GM19099 (cell line): ENCODE data around the gene TM9SF4.

Experiments
- POLR2A ChIP-seq: IDR thresholded peaks from 3 replicates; pipeline ENCODE4 v1.6.1; 2011; ENCODE audit warnings: low read depth; ENCODE audit not compliant: insufficient read length; ENCODE audit errors: extremely low read depth

The TM9SF4 gene

DNA sequence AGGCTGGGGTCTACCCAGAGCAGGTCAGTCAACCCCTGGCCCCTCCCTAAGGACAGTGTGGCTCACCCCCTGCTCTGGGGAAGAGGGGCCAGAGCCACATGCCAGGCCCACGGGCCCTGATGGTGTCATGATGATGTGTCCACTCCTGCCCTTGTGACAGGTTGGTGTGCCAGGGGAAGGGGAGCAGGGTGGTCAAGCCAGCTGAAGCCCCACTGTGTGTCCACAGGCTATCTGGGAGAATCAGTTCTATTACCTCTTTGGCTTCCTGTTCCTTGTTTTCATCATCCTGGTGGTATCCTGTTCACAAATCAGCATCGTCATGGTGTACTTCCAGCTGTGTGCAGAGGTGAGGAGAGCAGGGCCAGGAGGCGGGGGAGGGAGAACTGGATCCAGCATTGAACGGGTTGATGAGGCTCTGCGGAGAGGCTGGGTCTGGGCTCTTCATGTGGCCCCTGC, 50.3 kb downstream of the TM9SF4 start:
- no peak for TF ChIP-seq POLR2A

DNA sequence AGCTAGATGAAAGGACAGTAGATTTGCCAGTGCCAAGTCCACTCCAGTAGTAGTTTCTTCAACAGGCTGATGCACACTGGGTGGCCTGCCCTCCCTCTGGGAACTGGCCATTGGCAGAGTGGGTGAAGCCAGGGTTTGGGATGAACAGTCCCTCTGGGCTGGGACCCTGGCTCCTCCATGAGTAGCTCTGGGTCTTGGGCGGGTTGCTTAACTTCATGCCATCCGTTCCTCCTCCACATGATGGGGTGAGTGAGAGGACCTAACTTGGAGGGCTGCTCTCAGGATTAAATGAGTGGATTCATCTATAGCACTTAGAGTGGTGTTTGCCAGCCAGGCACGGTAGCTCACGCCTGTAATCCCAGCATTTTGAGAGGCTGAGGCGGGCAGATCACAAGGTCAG, 50.8 kb downstream of the TM9SF4 start:
- no peak for TF ChIP-seq POLR2A

DNA sequence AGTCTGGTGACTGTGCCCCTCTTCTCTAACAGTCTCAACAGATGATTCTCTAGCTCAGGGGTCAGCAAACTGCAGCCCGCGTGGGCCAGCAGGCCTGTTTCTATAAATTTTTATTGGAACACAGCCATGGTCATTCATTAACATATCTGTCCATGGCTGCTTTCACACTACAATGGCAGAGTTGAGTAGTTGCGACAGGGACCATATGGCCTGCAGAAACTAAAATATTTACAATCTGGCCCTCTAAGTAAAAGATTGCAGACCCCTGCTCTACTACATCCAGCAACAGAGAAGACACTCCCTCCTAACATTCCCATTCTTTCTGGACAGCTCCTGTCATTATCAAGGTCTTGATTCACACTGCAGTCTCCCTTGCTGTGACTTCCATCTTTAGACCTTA, 52.8 kb downstream of the TM9SF4 start:
- TF ChIP-seq POLR2A = no peak

DNA sequence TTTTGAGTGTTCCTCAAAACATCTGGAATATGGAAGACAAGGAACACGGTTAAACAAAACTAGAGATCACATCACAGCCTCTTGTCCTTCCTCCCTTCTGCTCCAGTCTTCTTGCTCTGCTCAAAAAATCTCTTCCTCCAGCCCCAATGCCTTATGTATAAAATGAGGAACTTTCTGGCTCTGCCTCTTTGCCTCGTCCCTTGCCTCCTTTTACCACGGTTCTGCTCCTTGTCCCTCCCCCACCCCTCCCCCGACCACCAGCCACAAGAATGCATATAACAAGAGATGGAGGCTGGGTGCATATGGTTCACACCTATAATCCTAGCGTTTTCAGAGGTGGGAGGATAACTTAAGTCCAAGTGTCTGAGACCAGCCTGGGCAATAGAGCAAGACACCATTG, 54.4 kb downstream of the TM9SF4 start:
- no peak for TF ChIP-seq POLR2A

DNA sequence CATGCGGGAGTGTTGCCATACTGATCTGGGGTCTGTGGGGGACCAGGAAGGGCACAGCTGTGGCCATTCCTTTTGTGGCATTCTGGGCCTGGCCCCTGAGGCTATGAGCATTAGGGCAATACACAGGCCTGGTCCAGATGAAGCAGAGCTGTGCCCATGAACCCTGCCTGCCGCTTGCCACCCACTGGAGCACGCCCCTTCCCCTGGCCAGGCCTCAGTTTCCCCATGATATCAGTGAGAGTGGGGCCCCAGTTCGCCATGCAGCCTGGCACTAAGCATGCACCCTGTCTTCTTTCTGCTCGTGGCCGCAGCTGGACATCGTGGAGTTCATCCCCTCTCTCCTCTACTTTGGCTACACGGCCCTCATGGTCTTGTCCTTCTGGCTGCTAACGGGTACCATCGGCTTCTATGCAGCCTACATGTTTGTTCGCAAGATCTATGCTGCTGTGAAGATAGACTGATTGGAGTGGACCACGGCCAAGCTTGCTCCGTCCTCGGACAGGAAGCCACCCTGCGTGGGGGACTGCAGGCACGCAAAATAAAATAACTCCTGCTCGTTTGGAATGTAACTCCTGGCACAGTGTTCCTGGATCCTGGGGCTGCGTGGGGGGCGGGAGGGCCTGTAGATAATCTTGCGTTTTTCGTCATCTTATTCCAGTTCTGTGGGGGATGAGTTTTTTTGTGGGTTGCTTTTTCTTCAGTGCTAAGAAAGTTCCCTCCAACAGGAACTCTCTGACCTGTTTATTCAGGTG, 55.6 kb downstream of the TM9SF4 start:
- no peak for TF ChIP-seq POLR2A

DNA sequence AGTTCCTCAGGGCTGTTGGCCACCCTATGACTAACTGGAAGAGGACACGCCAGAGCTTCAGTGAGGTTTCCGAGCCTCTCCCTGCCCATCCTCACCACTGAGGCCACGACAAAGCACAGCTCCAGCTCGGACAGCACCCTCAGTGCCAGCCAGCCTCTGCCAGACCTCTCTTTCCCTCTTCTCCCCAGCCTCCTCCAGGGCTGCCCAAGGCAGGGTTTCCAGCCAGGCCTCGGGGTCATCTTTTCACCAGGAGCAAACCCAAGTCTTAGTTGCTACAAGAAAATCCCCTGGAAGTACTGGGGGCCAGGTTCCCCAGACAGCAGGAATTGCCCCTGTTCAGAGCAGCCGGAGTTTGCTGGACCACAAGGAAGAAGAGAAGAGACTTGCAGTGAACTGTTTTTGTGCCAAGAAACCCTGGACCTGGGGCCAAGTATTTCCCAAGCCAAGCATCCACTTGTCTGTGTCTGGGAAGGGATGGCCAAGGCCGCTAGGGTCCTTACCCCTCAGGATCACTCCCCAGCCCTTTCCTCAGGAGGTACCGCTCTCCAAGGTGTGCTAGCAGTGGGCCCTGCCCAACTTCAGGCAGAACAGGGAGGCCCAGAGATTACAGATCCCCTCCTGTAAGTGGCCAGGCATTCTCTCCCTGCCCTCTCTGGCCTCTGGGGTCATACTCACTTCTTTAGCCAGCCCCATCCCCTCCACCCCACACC, 56.5 kb downstream of the TM9SF4 start:
- TF ChIP-seq POLR2A = no peak

DNA sequence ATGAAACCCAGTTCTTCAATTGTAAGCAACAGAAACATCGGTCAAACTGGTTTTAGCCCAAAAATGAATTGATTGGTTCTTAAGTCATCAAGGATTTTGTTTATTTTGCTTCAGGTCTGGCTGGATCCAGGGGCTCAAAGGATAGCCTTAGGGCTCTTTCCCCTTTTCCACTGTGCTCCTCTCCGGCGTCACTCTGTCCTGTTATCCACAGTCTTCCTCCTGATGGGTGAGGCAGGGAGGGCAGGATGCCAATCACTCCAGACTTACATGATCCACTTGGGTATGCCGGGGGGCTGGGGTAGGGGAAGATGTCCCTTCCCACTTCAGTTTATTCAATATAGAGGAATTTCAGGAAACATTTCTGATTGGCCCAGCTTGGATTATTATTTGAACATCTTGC, 58.0 kb downstream of the TM9SF4 start:
- no peak for TF ChIP-seq POLR2A

DNA sequence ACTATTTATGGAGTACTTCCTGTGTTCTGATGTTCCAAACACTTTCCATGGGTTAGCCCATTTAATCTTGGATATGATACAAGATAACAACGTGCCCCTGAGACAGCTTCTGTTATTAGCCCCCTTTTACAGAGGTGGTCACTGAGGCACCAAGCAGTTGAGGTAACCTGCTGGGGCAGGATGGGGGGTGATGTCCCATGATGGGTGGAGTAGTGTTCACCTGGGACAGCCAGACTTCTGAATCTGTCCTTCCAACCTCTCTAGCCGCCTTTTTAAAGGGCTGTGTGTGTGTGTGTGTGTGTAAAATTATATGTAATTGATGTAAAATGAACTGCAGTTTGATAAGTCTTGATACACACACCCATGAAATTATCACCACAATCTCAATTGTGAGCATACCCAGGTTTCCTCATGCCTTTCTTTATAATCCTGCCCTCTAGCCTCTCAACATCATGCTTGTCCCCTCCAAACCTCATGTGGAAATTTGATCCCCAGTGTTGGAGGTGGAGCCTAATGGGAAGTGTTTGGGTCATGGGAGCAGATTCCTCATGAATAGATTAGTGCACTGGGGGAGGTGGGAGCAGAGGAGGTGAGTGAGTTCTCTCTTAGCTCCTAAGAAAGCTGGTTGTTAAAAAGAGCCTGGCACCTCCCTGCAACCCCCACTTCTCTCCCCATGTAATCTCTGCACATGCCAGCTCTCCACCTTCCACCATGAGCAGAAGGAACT, 58.8 kb downstream of the TM9SF4 start:
- TF ChIP-seq POLR2A = no peak

DNA sequence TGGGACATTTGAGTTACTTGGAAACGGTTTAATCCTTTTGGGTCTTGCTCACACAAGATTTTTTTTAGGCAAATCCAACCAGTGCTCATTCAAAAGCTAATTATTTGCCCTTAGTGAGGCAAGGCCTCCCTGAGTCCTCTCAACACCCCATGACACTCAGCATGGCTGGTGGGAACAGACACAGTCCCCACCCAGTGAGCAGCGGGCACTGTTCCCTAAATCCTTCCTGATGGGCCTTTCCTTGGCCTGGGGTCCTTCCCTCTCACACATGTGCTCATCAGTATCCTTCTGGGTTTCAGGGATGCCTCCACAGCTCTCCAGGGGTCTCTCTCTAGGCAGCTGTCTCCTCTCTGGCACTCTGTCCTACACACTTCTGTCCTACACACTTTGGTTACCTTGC, 70.0 kb downstream of the TM9SF4 start:
- TF ChIP-seq POLR2A = no peak

DNA sequence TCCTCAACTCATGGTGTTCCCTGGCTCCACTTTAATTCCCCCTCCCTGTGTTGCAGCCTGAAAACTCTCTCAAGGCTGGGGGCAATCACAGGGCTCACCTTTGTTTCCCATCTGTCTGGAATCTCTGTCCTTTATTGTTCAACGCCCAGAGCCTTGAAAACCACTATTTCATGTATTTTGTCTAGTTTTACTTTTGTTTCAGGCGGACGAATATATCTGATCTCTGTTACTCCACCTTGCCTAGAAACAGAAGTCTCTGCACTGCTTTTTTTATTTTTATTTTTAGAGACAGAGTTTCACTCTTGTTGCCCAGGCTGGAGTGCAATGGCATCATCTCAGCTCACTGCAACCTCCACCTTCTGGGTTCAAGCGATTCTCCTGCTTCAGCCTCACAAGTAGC, 70.4 kb downstream of the TM9SF4 start:
- no peak for TF ChIP-seq POLR2A

DNA sequence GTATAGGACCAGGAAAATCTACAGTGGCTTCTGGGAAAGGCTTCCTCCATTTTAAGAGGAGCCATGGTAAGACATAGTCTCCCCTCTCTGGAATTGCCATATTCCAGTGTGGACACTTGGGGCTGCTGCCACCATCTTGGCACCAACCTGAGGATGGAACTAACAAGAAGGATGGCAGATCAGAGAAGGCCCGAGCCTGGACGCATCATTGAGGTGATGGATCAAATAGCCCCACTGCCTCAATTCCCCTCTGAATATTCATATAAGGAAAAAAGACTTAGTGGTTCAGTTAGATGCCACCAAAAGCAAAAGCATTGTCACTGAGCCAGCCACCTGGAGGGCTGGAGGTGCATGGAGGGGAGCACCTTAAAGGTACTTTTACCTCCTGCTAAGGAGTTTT, 72.1 kb downstream of the TM9SF4 start:
- no peak for TF ChIP-seq POLR2A

DNA sequence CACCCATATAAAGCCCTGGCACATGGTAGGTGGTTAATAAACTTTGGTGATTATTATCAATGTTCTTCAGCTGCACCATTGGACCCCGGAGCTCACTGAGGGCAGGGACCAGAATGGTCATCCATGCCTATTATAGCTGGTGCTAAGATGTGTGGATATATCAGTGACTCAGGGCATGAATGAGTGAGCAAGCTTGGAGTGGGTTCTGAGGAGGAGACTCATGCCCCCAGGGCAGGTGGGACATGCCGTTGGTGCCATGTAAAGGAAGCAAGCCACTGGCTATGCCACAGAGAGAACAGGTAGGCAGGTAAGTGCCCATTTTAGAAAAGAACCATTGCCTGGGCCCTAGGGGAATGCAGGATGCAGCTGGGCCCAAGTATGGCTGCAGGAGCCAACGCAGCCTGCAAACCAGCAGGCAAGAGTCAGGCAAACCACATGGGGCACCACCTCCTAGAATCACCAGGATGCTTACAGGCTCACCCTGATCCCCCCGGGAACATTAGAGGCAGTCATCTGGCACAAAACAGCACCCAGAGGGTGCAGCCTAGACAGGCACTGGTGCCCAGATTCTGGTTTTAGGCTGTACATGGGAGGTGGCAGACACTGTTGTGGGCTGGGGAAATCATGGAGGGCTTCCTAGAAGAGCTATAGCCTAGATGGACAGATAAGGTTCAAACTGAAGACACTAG, 74.6 kb downstream of the TM9SF4 start:
- no peak for TF ChIP-seq POLR2A

DNA sequence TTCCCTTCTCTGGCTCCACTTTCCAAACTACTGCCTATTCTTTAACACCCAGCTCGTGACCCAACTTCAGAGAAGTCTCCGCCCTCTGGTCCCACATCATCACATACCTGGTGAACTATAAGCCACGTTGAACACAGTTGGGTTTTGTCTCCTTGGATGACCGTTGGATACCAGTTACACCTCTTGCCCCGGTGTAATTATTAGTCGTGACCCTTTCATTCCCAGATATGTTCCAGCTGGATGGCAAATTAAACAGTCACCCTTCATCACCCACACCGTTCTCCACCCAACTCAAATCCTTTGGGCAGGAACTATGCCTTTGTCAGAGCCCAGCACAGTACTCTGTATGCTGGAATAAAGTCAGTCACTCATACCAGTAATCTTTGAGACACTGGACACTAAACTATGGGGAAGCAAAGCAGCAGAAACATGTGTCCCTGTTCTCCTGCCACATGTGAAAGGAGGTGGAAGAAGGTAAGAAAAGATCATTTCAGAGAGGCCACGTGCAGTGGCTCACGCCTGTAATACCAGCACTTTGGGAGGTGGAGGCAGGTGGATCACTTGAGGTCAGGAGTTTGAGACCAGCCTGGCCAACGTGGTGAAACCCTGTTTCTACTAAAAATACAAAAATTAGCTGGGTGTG, 75.6 kb downstream of the TM9SF4 start:
- TF ChIP-seq POLR2A = no peak

DNA sequence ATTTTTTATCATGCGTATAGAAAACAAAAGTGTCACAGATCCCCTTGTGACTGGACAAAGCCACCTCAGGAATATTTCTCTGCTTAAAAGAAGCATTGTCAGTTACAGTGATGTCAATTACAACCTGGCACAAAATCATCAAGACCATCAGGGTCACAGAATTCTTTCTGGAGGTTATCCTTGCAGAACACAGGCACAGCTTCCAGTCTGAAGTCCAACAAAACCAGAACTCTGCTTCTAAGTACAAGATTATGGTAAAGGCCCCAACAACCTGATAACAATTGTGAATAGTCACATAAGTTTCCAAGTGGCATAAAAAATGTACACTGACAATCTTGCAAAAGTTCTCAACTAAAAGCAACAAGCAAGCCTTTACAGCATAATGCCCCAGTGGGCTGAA, 77.0 kb downstream of the TM9SF4 start:
- TF ChIP-seq POLR2A = no peak
